ENCODE results near the gene EPM2A. TPM values are rescaled to one million over a fixed set of nuclear protein-coding genes. Genes with fewer than 3 reads are reported as not detected.

Gene EPM2A
- total and polyA plus RNA-seq, 2 experiments from 2014 or later: 3.7 to 17.8 TPM

GRCh38 chr6:145600299-145600698 lies 135.0 kb downstream of the EPM2A start:
- H3K4me1 Mint-ChIP-seq: no peaks in the 10 kb centered on the region
- no peak overlapping the region for H3K4me2 ChIP-seq
- H3K27ac Mint-ChIP-seq: no peak overlapping the region
- H3F3A ChIP-seq (replicated peaks; ENCODE audit: low read depth): no peaks in the 10 kb centered on the region
- H3K27me3 Mint-ChIP-seq (ENCODE audit: insufficient read depth, low read depth, poor library complexity): no peaks in the 10 kb centered on the region
- H3K36me3 ChIP-seq (ENCODE audit: insufficient read depth): no peaks in the 10 kb centered on the region
- H3K36me3 Mint-ChIP-seq (ENCODE audit: low read depth): no peaks in the 10 kb centered on the region
- no peaks in the 10 kb centered on the region; the same call in 2 of the 3 replicates for H3K9me3 Mint-ChIP-seq
- DNase-seq (ENCODE audit: low spot score) (no peak), ATAC-seq (no peak)
- H4K20me1 ChIP-seq (replicated peaks; ENCODE audit: insufficient read depth): no peaks in the 10 kb centered on the region
- H3K9me2 ChIP-seq (ENCODE audit: insufficient read depth): no peaks in the 10 kb centered on the region
- H3K4me3 ChIP-seq: no peak overlapping the region
- no peak overlapping the region for H2AFZ ChIP-seq
- no peaks in the 10 kb centered on the region for H3K27me3 ChIP-seq (ENCODE audit: insufficient read depth)
- no peak overlapping the region for H3K4me3 Mint-ChIP-seq
- no peak overlapping the region for H3K27ac ChIP-seq (ENCODE audit: low read depth)
- H3K4me1 ChIP-seq (ENCODE audit: insufficient read depth): no peaks in the 10 kb centered on the region
- H3K79me2 ChIP-seq (replicated peaks; ENCODE audit: insufficient read depth): no peaks in the 10 kb centered on the region
- TF ChIP-seq ZNF114 (CRISPR knock-in tag; IDR thresholded peaks at IDR 0.05) (no peak), ZNF462 (CRISPR knock-in tag; IDR thresholded peaks at IDR 0.05) (no peak), POLR2AphosphoS5 (IDR thresholded peaks at IDR 0.05; ENCODE audit: low read depth) (no peak), JUNB (IDR thresholded peaks at IDR 0.05; ENCODE audit: unreplicated experiment) (no peak), NANOG (IDR thresholded peaks at IDR 0.05; ENCODE audit: borderline replicate concordance) (no peak), REST (IDR thresholded peaks at IDR 0.05; ENCODE audit: unreplicated experiment) (no peak), STAT1 (IDR thresholded peaks at IDR 0.05; ENCODE audit: unreplicated experiment) (no peak), ETS1 (IDR thresholded peaks at IDR 0.05) (no peak), CREB1 (CRISPR knock-in tag; IDR thresholded peaks at IDR 0.05; ENCODE audit: low read depth) (no peak), EZH2 (IDR thresholded peaks at IDR 0.05; ENCODE audit: low read depth, unreplicated experiment) (no peak), EZH2phosphoT487 (IDR thresholded peaks at IDR 0.05; ENCODE audit: unreplicated experiment) (no peak)
